ENCODE measurements around the gene CDH23.

The CDH23 gene

GRCh38 chr10:71545001-71545400 lies 148.3 kb downstream of the CDH23 start:
- Histone ChIP-seq H3K27me3 (ENCODE audit: low read depth) (no peaks in the 10 kb centered on the region), H3K4me3 (no peak overlapping the region), H3K9me3 (no peaks in the 10 kb centered on the region), H3K4me1 (no peaks in the 10 kb centered on the region), H3K36me3 (replicated peaks) (no peaks in the 10 kb centered on the region)
- in situ Hi-C loops (cut with MboI; ENCODE audit: low sequenced_read_pairs): no loop called here
- no peak for DNase-seq (ENCODE audit: low spot score in 2 of 2)

GRCh38 chr10:71546220-71546619 lies 149.5 kb downstream of the CDH23 start:
- in situ Hi-C loops (cut with MboI; ENCODE audit: low sequenced_read_pairs): no loop called here
- Histone ChIP-seq H3K9me3 (no peaks in the 10 kb centered on the region), H3K4me1 (no peaks in the 10 kb centered on the region), H3K27me3 (ENCODE audit: low read depth) (no peaks in the 10 kb centered on the region), H3K4me3 (no peak overlapping the region), H3K36me3 (replicated peaks) (no peaks in the 10 kb centered on the region)
- no peak for DNase-seq (ENCODE audit: low spot score in 2 of 2)

- DNase-seq (ENCODE audit: low spot score in 2 of 2): no peak
- in situ Hi-C loops (cut with MboI; ENCODE audit: low sequenced_read_pairs): no loop called here
- no peaks in the 10 kb centered on the region for H3K9me3 ChIP-seq
- H3K36me3 ChIP-seq (replicated peaks): no peaks in the 10 kb centered on the region
- H3K27me3 ChIP-seq (ENCODE audit: low read depth): no peaks in the 10 kb centered on the region
- no peak overlapping the region for H3K4me3 ChIP-seq
- H3K4me1 ChIP-seq: no peaks in the 10 kb centered on the region
Observed at GRCh38 chr10:71547312-71547711, 150.6 kb downstream of the CDH23 start.

- Histone ChIP-seq H3K9me3 (no peaks in the 10 kb centered on the region), H3K4me3 (no peak overlapping the region), H3K36me3 (replicated peaks) (no peaks in the 10 kb centered on the region), H3K27me3 (ENCODE audit: low read depth) (0 out of 2 replicates have a peak, but pooled peaks cover 3% of the 10 kb centered on the region), H3K4me1 (no peaks in the 10 kb centered on the region)
- in situ Hi-C loops (cut with MboI; ENCODE audit: low sequenced_read_pairs): no loop called here
- peak in 1 of 2 experiments; percentile 44 for DNase-seq (ENCODE audit: low spot score in 2 of 2)
Observed at GRCh38 chr10:71547876-71548846, 151.4 kb downstream of the CDH23 start.

GRCh38 chr10:71549766-71550533 lies 153.2 kb downstream of the CDH23 start:
- H3K36me3 ChIP-seq (replicated peaks): no peaks in the 10 kb centered on the region
- in situ Hi-C loops (cut with MboI; ENCODE audit: low sequenced_read_pairs): no loop called here

GRCh38 chr10:71550628-71551027 lies 153.9 kb downstream of the CDH23 start:
- Histone ChIP-seq H3K4me1 (no peaks in the 10 kb centered on the region), H3K36me3 (replicated peaks) (no peaks in the 10 kb centered on the region), H3K4me3 (no peak overlapping the region), H3K27me3 (ENCODE audit: low read depth) (peaks cover 4% of the 10 kb centered on the region; the same call in 1 of the 2 replicates), H3K9me3 (no peaks in the 10 kb centered on the region)
- no peak for DNase-seq (ENCODE audit: low spot score in 2 of 2)
- in situ Hi-C loops (cut with MboI; ENCODE audit: low sequenced_read_pairs): no loop called here

More at GRCh38 chr10:71549766-71550533, 153.2 kb downstream of the CDH23 start:
- no peaks in the 10 kb centered on the region for H3K4me1 ChIP-seq
- no peak for DNase-seq (ENCODE audit: low spot score in 2 of 2)
- peaks cover 4% of the 10 kb centered on the region; the same call in 1 of the 2 replicates for H3K27me3 ChIP-seq (ENCODE audit: low read depth)
- no peak overlapping the region for H3K4me3 ChIP-seq
- no peaks in the 10 kb centered on the region for H3K9me3 ChIP-seq

GRCh38 chr10:71551970-71552369 lies 155.2 kb downstream of the CDH23 start:
- in situ Hi-C loops (cut with MboI; ENCODE audit: low sequenced_read_pairs): no loop called here
- Histone ChIP-seq H3K27me3 (ENCODE audit: low read depth) (peaks cover 8% of the 10 kb centered on the region), H3K4me1 (no peaks in the 10 kb centered on the region), H3K9me3 (no peaks in the 10 kb centered on the region), H3K36me3 (replicated peaks) (no peaks in the 10 kb centered on the region), H3K4me3 (no peak overlapping the region)
- no peak for DNase-seq (ENCODE audit: low spot score in 2 of 2)

GRCh38 chr10:71553432-71553831 lies 156.7 kb downstream of the CDH23 start:
- DNase-seq (ENCODE audit: low spot score in 2 of 2): peak in 1 of 2 experiments; percentile 20
- no peak overlapping the region for H3K4me3 ChIP-seq

GRCh38 chr10:71554671-71555070 lies 158.0 kb downstream of the CDH23 start:
- peaks cover 18% of the 10 kb centered on the region for H3K27me3 ChIP-seq (ENCODE audit: low read depth)
- in situ Hi-C loops (cut with MboI; ENCODE audit: low sequenced_read_pairs): no loop called here

More at GRCh38 chr10:71553432-71553831, 156.7 kb downstream of the CDH23 start:
- no peaks in the 10 kb centered on the region for H3K36me3 ChIP-seq (replicated peaks)
- H3K27me3 ChIP-seq (ENCODE audit: low read depth): peaks cover 13% of the 10 kb centered on the region
- no peaks in the 10 kb centered on the region for H3K9me3 ChIP-seq
- no peaks in the 10 kb centered on the region for H3K4me1 ChIP-seq
- in situ Hi-C loops (cut with MboI; ENCODE audit: low sequenced_read_pairs): no loop called here

GRCh38 chr10:71555087-71555723 lies 158.5 kb downstream of the CDH23 start:
- in situ Hi-C loops (cut with MboI; ENCODE audit: low sequenced_read_pairs): no loop called here
- no peak for DNase-seq (ENCODE audit: low spot score in 2 of 2)
- Histone ChIP-seq H3K4me3 (no peak overlapping the region), H3K9me3 (no peaks in the 10 kb centered on the region), H3K4me1 (no peaks in the 10 kb centered on the region), H3K27me3 (ENCODE audit: low read depth) (peaks cover 18% of the 10 kb centered on the region), H3K36me3 (replicated peaks) (no peaks in the 10 kb centered on the region)

More at GRCh38 chr10:71554671-71555070, 158.0 kb downstream of the CDH23 start:
- no peak overlapping the region for H3K4me3 ChIP-seq
- no peaks in the 10 kb centered on the region for H3K4me1 ChIP-seq
- no peaks in the 10 kb centered on the region for H3K36me3 ChIP-seq (replicated peaks)
- DNase-seq (ENCODE audit: low spot score in 2 of 2): no peak
- no peaks in the 10 kb centered on the region for H3K9me3 ChIP-seq

- no peak for DNase-seq (ENCODE audit: low spot score in 2 of 2)
- Histone ChIP-seq H3K4me1 (no peaks in the 10 kb centered on the region), H3K4me3 (no peak overlapping the region), H3K36me3 (replicated peaks) (no peaks in the 10 kb centered on the region), H3K27me3 (ENCODE audit: low read depth) (peaks cover 21% of the 10 kb centered on the region), H3K9me3 (no peaks in the 10 kb centered on the region)
- in situ Hi-C loops (cut with MboI; ENCODE audit: low sequenced_read_pairs): no loop called here
Observed at GRCh38 chr10:71555724-71556119, 159.0 kb downstream of the CDH23 start.

- no peaks in the 10 kb centered on the region for H3K9me3 ChIP-seq
- no peak overlapping the region for H3K4me3 ChIP-seq
- in situ Hi-C loops (cut with MboI; ENCODE audit: low sequenced_read_pairs): no loop called here
- DNase-seq (ENCODE audit: low spot score in 2 of 2): no peak
- no peaks in the 10 kb centered on the region for H3K36me3 ChIP-seq (replicated peaks)
- H3K4me1 ChIP-seq: peaks cover 1% of the 10 kb centered on the region
- peaks cover 22% of the 10 kb centered on the region for H3K27me3 ChIP-seq (ENCODE audit: low read depth)
Observed at GRCh38 chr10:71558991-71559390, 162.3 kb downstream of the CDH23 start.

GRCh38 chr10:71561003-71561574 lies 164.4 kb downstream of the CDH23 start:
- H3K36me3 ChIP-seq (replicated peaks): no peaks in the 10 kb centered on the region
- H3K4me1 ChIP-seq: peaks cover 8% of the 10 kb centered on the region
- H3K4me3 ChIP-seq: no peak overlapping the region
- peaks cover 22% of the 10 kb centered on the region for H3K27me3 ChIP-seq (ENCODE audit: low read depth)
- no peak for DNase-seq (ENCODE audit: low spot score in 2 of 2)
- H3K9me3 ChIP-seq: no peaks in the 10 kb centered on the region
- in situ Hi-C loops (cut with MboI; ENCODE audit: low sequenced_read_pairs): no loop called here

Measured in HAP-1 (cell line).